Measurements from ENCODE around the gene IL31.

DNA sequence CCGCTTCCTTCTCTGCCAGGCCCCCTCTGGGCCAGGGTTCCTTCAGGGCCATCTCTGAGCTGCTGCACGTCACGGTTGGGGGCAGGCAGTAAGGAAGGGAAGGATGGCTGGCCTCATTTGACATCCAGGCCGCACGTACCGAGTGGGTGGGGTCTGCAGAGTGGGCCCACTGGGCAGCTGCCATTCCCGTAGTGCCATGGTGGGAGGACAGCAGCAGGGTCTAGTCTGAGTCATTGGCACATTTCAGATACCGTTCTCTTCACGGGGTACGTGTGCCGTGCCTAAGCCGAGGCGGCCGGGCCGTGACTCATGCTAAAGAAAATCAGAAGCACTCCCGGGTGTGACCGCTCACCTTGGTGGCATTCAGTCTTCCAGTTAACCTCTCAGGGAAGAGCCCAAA, 43.9 kb downstream of the IL31 start:
- no peak for TF ChIP-seq YY1 (IDR thresholded peaks at IDR 0.05; ENCODE audit: insufficient read depth, insufficient read length)
- no peak for TF ChIP-seq ZNF274 (IDR thresholded peaks at IDR 0.05; ENCODE audit: low read depth, low read length)

All from NT2/D1 (cell line).